EH (cell line): Measurements from ENCODE around the gene GALNT4.

Experiments
- DNase-seq: peaks from one replicate; pipeline ENCODE4 v3.0.0-alpha.2; 2015; ENCODE audit warnings: low read depth

Gene GALNT4

GRCh38 chr12:89493670-89494302 lies 30.8 kb downstream of the GALNT4 start:
- no peak for DNase-seq

GRCh38 chr12:89492883-89493282 lies 31.7 kb downstream of the GALNT4 start:
- DNase-seq = no peak

DNA sequence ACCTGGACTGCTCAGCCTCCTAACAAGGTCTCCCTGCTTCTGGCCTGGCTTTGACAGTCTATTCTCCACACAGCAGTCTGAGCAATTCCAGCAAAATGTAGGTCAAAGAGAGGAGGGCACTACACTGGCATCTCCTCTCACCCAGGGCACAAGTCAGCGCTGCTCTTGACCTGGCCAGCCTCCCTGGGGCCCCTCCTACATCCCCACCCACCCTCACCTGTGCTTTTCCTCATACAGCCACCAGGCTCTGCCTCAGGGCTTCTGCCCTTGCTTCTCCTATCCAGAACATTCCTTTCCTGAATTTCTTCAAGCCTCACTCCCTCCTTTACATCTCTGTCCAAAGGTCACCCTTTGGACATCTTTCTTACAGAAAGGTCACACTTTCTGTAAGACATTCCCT lies 33.7 kb downstream of the GALNT4 start:
- no peak for DNase-seq

- DNase-seq = no peak
Measured at GRCh38 chr12:89486264-89486663, 38.3 kb downstream of the GALNT4 start.

DNA sequence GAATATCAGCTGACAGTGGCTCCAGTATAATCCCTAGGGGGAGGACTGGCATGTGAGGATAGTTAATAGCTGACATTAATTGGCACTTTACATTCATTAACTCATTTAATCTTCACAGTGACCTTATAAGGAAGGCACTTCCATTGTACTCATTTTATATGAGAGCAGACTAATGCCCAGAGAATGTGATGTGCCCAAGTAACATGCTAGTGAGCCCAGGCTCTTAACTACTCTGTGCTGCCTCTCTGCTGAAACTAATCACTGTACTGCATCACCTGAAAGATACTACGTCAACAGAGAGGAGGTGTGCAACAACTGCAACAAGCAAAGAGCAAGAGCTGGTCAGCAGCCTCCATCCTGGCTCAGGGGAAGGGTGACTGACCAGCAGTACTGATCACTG lies 40.1 kb downstream of the GALNT4 start:
- peak; percentile 46 for DNase-seq

DNA sequence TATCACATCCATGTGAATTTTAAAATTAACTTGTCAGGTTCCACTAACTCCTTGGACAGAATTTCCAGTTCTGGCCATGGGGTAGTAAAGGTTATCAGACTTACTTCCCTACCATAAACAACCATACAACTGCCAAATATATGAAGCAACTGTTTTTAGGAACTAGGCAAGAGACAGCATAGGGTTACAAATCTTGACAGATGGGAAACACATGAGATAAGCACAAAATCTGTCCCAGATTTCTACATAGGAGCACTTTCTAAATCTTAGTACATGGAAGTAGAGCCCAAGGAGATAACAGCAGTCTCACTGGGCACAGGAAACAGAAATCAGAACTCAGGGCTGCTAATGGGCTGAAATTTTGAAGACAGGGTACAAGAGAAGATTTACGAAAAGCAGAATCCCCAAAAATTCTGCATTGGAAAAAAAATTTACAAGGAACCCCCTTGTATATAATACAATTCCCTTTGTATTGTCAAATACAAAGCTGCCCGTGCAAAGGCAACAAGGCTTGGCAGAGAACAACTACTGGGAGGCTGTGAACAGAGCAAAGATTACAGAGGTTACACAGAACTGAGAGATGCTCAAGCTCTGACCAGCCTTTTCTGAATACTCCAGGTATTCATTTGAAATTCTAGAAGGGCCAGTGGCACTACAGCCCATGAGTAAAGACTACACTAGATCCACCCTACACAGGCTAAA lies 43.2 kb downstream of the GALNT4 start:
- DNase-seq = no peak

DNA sequence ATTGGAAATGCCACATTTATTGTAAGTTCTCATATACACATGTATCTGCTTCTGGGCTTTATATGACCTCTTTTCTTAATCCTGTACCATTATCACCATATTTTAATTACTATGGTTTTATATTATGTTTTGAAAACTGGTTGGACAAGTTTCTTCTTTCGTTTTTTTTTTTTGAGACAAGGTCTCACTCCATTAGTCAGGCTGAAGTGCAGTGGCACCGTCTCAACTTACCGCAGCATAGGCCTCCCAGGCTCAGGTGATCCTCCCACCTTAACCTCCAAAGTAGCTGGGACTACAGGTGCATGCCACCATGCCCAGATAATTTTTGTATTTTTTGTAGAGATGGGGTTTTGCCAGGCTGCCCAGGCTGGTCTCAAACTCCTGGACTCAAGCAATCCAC lies 44.6 kb downstream of the GALNT4 start:
- DNase-seq = no peak

GRCh38 chr12:89477633-89478279 lies 46.8 kb downstream of the GALNT4 start:
- DNase-seq = no peak

DNA sequence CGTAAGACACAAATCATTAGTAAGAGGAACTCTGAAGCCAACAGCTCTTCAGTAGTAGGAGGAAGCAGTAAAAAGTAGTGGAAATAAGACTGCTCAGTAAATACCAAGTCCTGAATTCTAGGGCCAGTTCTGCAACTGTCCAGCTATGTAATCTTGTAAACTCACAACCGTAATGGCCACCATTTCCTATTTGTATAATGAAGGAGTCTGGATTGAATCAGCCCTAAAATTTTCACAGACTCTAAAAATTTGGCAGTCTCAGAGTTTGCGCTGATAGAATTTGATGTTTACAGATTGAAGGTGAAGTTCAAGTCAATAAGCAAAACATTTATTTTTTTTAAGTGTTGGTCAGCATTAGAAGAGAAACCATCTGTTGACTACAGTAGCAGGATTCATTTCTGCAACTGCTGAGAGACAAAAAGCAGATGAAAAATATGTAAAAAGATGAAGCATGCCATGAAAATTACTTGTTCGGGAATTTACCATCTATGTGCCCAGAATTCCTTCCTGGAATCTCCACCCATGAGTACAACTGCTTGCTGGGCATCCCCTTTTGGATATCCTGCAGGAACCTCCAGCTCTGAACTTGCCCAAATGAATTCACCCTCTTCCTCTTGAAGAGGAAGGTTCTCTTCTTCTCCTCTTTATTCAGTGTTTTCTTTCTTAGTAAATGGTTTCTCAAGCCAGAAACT lies 47.5 kb downstream of the GALNT4 start:
- DNase-seq = no peak

DNA sequence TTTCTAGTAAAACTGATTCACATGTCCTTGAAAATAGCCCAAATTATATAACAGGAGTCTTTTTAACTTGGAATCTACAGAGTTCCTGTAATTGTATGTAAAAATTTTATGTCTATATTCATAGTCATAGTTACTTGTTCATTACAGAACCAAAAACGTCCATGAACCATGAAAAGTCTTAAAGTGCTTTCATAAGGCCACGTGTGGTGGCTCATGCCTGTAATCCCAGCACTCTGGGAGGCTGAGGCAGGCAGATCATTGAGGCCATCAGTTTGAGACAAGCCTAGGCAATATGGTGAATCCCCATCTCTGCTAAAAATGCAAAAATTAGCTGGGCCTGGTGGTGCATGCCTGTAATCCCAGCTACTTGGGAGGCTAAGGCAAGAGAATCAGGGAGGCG lies 48.4 kb downstream of the GALNT4 start:
- DNase-seq = no peak

DNA sequence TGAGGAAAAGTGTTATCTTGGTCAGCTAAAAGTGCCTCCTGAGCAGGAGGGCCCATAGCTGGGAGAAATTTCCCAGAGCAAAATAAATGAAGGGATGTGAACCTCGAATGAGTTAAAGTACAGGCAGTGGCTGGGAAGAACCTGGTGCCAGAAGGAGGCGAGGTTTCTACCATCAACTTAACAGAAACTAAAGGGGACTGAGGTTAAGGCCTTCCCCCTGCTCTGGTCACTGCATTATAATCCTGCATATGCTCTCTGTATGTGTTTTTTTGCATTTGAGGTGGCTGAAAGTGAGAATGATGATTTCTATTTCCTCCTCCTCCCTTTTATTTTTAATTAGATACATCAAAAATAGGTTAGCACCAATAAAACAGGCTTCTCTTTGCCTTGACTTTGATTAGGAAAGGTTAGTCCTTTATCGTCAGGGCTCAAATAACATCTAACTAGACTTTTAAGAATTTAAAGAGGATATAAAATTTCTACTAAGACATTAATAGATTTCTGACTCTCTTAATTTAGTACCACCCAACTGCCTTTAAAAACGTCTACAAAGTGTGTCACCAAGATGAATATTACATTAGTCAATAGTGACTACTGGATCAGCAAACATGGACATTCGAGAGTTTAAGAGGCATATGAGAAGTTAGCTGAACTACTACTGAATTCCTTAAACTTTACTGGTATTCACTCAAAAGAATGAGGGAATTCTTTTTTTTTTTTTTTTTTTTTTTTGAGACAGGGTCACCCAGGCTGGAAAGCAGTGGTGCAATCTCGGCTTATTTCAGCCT lies 49.2 kb downstream of the GALNT4 start:
- DNase-seq = peak; percentile 50

DNA sequence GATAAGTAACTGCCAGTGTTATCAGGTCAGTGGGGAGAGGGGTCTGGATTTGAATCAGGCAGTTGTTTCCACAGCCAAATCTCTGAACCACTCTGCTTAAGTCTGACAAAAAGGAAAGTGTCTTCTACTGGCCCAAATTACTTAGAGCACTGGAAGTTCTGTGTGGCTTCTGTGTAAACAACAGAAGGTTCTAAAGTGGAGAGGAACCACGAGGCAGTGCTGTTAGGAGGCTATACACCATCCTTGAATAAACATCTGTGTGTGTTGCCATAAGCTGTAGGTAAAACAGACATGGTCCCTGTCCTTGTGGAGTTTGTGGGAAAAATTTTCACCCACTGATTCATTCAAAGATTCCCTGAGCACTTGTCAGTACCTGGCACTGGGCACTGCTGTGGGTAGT lies 50.0 kb downstream of the GALNT4 start:
- DNase-seq = no peak
